Retinal pigment epithelial cell (primary cell): ENCODE results near the gene RPS19.

Source experiments
- DNase-seq: peaks from one replicate; pipeline ENCODE4 v3.0.0-alpha.2; 2010; ENCODE audit warnings: low read depth
- H3K4me3 ChIP-seq: 2 replicates; pipeline ENCODE4 v1.5.1; 2011; ENCODE audit warnings: mild to moderate bottlenecking, low read length, control low read depth, moderate library complexity
- TF ChIP-seq, protein P1 (sequence below): conservative IDR thresholded peaks from 2 replicates; pipeline ENCODE4 v1.5.1; 2011; ENCODE audit warnings: low read depth, low read length, control low read depth, inconsistent platforms

RPS19 gene

DNA sequence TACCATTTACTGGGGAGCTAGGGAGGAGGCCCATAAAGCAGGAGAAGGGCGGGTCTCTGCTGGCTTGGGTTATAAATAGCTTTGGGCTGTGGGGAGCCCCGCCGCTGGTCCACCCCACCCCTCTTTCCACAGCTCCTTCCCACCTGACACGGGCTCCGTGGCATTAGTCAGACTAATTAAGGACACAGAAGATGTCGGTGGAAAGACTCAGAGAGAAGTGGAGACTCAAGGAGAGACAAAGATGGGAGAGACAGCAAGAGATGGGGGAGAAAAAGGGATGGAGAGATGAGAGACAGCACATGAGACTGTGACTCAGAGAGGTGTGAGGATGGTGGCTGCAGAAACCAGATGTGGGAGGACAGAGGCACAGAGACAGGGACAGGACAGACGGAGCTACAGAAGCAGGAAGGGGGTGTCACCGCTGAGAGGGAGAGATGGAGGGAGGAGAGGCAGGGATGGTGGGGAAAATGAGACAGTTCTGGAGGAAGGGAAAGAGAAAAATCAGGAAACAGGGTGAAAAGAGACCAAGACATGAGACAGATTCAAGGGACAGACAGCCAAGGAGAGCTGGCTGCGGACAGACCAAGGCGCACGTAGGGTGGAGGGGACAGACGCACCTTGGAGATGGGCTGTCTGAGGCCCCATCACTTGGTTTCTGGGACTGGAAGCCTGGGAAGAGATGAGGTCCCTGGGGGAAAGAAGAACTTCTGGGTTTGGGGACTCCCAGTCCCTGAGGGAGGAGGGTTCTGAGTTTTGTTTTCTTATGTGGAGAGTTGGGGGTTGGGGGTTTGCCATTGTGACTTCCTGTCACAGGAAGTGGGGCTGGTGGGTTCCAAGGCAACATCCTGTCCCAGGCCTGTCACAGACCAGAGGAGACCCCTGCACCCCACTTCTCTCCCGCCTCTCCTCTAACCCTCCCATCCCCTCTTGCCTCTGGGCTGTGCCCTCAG lies 27.0 kb downstream of the RPS19 start:
- TF ChIP-seq, protein P1, sequence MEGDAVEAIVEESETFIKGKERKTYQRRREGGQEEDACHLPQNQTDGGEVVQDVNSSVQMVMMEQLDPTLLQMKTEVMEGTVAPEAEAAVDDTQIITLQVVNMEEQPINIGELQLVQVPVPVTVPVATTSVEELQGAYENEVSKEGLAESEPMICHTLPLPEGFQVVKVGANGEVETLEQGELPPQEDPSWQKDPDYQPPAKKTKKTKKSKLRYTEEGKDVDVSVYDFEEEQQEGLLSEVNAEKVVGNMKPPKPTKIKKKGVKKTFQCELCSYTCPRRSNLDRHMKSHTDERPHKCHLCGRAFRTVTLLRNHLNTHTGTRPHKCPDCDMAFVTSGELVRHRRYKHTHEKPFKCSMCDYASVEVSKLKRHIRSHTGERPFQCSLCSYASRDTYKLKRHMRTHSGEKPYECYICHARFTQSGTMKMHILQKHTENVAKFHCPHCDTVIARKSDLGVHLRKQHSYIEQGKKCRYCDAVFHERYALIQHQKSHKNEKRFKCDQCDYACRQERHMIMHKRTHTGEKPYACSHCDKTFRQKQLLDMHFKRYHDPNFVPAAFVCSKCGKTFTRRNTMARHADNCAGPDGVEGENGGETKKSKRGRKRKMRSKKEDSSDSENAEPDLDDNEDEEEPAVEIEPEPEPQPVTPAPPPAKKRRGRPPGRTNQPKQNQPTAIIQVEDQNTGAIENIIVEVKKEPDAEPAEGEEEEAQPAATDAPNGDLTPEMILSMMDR: no peak
- no peak for DNase-seq
- H3K4me3 ChIP-seq: no peak overlapping the region

DNA sequence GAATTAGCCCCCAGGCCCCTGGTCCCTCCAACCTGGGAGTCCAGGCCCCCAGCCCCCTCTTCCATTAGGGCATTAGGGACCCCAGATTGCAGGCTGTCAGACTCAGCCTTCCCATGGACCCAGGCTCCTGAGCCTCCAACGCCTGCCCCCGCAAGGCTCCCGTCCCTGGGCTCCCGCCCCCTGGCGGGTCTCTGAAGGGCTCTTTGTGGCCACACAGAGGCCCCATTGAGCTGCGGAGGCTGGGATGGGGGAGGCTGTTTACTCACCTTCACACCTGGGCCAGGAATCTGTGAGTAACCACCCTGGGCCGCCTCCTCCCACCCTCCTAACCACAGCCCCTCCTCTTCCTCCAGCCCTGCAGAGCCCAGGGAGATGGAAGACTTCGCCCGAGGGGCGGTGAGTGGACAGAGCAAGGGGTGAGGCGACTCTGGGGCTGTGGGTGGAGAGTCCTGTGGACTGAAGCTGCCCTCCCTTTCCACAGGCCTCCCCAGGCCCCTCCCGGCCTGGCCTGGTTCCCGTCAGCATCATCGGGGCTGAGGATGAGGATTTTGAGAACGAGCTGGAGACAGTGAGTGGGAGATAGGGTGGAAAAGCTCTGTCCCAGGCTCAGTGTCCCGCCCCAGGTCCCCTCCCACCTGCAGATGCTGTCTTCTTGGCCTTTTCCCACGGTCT lies 27.8 kb downstream of the RPS19 start:
- H3K4me3 ChIP-seq: no peak overlapping the region
- DNase-seq: no peak
- TF ChIP-seq, protein P1: peak; percentile 9

DNA sequence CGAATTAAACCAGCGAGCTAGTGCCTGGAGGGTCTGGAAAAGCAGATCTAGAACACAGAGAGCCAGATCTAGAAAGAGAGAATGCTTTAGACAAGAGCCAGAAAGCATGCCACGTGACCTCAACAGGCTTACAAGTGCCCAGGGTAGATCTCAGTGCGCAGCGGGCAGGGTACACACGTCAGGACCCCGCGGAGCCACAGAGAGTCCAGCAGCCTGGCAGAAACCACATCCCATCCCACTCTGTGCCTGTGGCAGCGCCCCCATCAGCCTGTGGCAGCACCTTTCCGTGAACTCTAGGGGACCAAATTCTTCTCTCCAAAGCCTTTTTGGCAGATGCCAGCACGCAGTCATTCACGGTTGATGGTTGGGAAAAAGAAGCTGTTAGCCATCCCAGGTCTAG lies 28.9 kb downstream of the RPS19 start:
- TF ChIP-seq, protein P1: no peak
- no peak for DNase-seq
- H3K4me3 ChIP-seq: no peak overlapping the region

DNA sequence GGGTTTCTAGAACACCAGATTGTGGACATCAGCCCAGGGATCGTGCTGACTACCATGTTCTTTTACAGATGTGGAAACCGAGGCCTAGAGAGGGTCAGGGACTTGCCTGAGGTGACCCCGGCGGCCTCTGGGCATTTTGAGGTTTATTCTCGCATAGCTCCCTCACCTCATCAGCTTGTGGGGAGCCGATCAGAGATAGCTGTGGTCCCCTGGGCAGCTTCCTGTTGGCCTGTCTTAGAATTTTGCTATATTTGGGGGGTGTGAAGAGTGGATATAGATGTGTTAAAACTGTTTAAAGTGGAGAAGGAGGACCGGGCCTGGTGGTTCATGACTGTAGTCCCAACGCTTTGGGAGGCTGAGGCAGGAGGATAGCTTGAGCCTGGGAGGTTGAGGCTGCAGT lies 29.8 kb downstream of the RPS19 start:
- H3K4me3 ChIP-seq: no peak overlapping the region
- TF ChIP-seq, protein P1: no peak
- no peak for DNase-seq

DNA sequence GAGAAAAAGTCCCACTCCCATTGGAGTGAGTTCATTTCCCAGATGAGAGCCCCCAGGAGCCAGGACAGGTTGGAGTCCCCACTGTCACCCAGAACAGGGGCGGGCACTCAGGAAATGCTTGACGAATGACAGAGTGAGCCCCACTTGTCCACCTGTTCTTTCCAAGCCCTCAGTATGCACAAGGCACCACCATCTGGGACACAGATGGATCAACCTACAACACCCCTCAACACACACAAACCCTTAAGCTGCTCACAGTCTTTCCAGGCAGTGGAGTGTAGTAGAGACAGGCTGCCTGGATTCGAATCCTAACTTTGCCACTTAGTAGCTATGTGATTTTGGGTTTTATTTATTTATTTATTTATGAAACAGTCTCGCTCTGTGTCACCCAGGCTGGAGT lies 30.9 kb downstream of the RPS19 start:
- H3K4me3 ChIP-seq: no peak overlapping the region
- TF ChIP-seq, protein P1: no peak
- no peak for DNase-seq

DNA sequence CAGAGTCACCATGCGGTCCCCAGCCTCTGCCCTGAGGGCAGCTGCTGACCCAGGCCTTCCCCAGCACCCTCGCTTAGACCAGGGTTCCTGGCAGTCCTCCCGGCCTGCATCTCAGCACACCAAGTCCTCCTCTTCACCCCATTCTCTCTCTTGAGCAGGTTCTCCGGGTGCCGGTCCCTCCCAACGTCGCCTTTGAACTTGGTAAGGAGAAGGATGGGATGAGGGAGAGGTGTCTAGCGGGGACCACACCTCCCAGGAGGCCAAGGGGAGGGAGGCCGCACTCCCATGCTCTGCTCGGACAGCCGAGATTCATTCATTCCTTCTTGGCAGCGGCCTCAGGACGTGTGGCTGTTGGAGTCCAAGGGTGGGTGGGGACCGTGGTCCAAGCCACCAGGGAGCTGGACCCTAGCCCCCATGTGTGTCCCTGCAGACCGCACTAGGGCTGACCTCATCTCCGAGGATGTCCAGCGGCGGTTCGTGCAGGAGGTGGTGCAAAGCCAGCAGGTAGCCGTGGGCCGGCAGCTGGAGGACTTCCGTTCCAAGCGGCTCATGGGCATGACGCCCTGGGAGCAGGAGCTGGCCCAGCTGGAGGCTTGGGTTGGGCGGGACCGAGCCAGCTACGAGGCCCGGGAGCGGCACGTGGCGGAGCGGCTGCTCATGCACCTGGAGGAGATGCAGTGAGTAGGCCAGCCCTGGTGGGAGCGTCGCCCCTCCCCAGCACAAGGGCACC lies 32.3 kb downstream of the RPS19 start:
- TF ChIP-seq, protein P1: no peak
- no peak overlapping the region for H3K4me3 ChIP-seq
- DNase-seq: no peak
